Measurements from ENCODE around the gene TOE1. TPM values are rescaled to one million over a fixed set of nuclear protein-coding genes. Genes with fewer than 3 reads are reported as not detected.

TOE1 gene
- polyA plus RNA-seq, 3 donors: 3.9 to 8.1 (median 5.8) TPM

DNA sequence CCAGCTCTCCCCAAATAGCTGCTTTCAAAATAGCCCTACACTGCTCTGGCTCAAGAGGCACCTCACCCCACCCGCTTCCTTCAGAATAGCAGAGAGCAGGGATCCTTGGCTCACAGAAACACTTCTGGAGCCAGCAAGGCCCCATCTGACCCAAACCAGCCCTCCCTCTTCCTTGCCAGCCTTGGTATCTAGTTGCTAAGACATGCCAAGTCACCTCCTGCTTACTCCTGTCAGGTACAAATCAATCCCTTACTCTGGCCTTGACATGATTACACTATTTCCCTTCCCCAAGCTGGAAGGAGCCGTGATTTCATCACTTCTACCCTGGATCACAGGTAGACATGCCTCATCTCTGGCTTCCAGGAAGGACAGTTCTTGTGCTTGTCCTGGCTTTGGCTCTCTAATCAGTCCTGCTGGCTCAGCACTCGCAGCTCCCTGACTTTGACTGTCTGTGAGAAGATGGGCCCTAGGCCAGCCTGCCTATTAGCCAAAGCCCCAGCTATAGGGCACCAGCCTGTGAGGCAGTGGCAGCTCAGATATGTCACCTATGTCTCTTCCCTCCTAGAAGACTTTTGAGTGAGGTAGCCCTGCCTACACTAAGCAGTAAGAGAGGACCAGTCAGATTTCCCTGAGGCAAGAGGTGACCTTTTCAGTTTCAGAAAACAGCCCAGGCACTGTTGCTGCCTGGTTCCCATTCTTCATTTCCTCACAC is 9.2 kb downstream of the TOE1 start:
- Mint-ChIP-seq H3K4me1 (no peaks in the 10 kb centered on the region), H3K36me3 (peaks cover 29 to 39% of the 10 kb centered on the region in 2 donors), H3K9me3 (no peaks in the 10 kb centered on the region), H3K27ac (no peak overlapping the region), H3K27me3 (ENCODE audit: low read depth in 3 of 3) (peaks cover 0 to 1% (median 0%) of the 10 kb centered on the region in 3 donors), H3K4me3 (no peak overlapping the region)
- Histone ChIP-seq H3K36me3 (replicated peaks in 1 of 2; ENCODE audit: control insufficient read depth in 1 of 2, insufficient read depth in 2 of 2, low read length in 2 of 2) (peaks cover 22 to 36% of the 10 kb centered on the region in 2 donors), H3K4me2 (replicated peaks; ENCODE audit: extremely low read depth, low read length, poor library complexity, severe bottlenecking) (no peak overlapping the region), H3K79me2 (ENCODE audit: insufficient read depth, low read length) (no peaks in the 10 kb centered on the region), H2AFZ (ENCODE audit: insufficient read depth, low read depth, low read length, poor library complexity, severe bottlenecking) (no peak overlapping the region), H3K4me1 (ENCODE audit: control insufficient read depth in 1 of 2, insufficient read depth in 2 of 2, low read length in 2 of 2) (no peaks in the 10 kb centered on the region), H4K20me1 (ENCODE audit: insufficient read depth, low read length) (no peaks in the 10 kb centered on the region), H3K27me3 (ENCODE audit: control insufficient read depth in 2 of 2, insufficient read depth in 2 of 2, low read length in 2 of 2) (no peaks in the 10 kb centered on the region), H3K27ac (ENCODE audit: low read depth in 1 of 2, low read length in 2 of 2) (no peak overlapping the region), H3K9ac (ENCODE audit: insufficient read depth, low read length, poor library complexity, severe bottlenecking) (no peak overlapping the region), H3K4me3 (replicated peaks in 1 of 3; ENCODE audit: low read depth in 2 of 3, low read length in 3 of 3) (no peak overlapping the region), H3K9me3 (replicated peaks in 1 of 2; ENCODE audit: control insufficient read depth in 1 of 2, insufficient read depth in 1 of 2, low read length in 2 of 2) (no peaks in the 10 kb centered on the region)
- 100% methylated on average over 3 of the region's 3 CpGs for WGBS (ENCODE audit: insufficient coverage)
- TF ChIP-seq, protein P1, sequence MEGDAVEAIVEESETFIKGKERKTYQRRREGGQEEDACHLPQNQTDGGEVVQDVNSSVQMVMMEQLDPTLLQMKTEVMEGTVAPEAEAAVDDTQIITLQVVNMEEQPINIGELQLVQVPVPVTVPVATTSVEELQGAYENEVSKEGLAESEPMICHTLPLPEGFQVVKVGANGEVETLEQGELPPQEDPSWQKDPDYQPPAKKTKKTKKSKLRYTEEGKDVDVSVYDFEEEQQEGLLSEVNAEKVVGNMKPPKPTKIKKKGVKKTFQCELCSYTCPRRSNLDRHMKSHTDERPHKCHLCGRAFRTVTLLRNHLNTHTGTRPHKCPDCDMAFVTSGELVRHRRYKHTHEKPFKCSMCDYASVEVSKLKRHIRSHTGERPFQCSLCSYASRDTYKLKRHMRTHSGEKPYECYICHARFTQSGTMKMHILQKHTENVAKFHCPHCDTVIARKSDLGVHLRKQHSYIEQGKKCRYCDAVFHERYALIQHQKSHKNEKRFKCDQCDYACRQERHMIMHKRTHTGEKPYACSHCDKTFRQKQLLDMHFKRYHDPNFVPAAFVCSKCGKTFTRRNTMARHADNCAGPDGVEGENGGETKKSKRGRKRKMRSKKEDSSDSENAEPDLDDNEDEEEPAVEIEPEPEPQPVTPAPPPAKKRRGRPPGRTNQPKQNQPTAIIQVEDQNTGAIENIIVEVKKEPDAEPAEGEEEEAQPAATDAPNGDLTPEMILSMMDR (IDR thresholded peaks at IDR 0.05): no peak
- intact Hi-C loops (cut with micrococcal nuclease): loop anchor here in 1 of 2 donors (10.0 kb wide), 1 partner anchor 226 kb away; no protein-coding TSS in a partner anchor
- DNase-seq: no peak

DNA sequence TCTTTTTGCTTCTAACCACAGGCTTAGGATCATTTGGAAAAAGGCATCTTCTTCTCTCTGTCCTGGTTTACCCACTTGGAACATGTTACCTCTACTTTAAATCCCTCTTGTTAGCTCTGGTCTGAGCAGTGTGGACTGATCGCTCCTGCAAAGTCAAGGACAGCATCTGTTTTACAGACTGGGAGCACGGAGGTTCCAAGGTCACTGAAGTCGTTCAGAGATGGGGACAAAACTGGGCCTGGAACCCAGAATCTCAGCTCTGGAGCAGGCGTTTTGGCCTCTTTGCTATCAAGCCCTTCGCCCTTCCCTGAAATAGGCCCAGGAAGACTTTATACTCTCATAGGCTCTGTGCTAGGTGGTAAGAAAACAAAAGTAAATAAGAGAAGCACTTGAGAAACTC is 11.5 kb downstream of the TOE1 start:
- 100% methylated on average over 4 of the region's 5 CpGs for WGBS (ENCODE audit: insufficient coverage)
- Histone ChIP-seq H3K27me3 (ENCODE audit: control insufficient read depth in 2 of 2, insufficient read depth in 2 of 2, low read length in 2 of 2) (no peaks in the 10 kb centered on the region), H3K4me3 (replicated peaks in 1 of 3; ENCODE audit: low read depth in 2 of 3, low read length in 3 of 3) (no peak overlapping the region), H3K4me1 (ENCODE audit: control insufficient read depth in 1 of 2, insufficient read depth in 2 of 2, low read length in 2 of 2) (no peaks in the 10 kb centered on the region), H3K9ac (ENCODE audit: insufficient read depth, low read length, poor library complexity, severe bottlenecking) (no peak overlapping the region), H3K9me3 (replicated peaks in 1 of 2; ENCODE audit: control insufficient read depth in 1 of 2, insufficient read depth in 1 of 2, low read length in 2 of 2) (no peaks in the 10 kb centered on the region), H2AFZ (ENCODE audit: insufficient read depth, low read depth, low read length, poor library complexity, severe bottlenecking) (no peak overlapping the region), H4K20me1 (ENCODE audit: insufficient read depth, low read length) (no peaks in the 10 kb centered on the region), H3K4me2 (replicated peaks; ENCODE audit: extremely low read depth, low read length, poor library complexity, severe bottlenecking) (no peak overlapping the region), H3K36me3 (replicated peaks in 1 of 2; ENCODE audit: control insufficient read depth in 1 of 2, insufficient read depth in 2 of 2, low read length in 2 of 2) (peaks cover 6 to 12% of the 10 kb centered on the region in 2 donors), H3K27ac (ENCODE audit: low read depth in 1 of 2, low read length in 2 of 2) (no peak overlapping the region), H3K79me2 (ENCODE audit: insufficient read depth, low read length) (no peaks in the 10 kb centered on the region)
- Mint-ChIP-seq H3K4me1 (no peaks in the 10 kb centered on the region), H3K27ac (no peak overlapping the region), H3K9me3 (no peaks in the 10 kb centered on the region), H3K36me3 (peaks cover 9 to 20% of the 10 kb centered on the region in 2 donors), H3K27me3 (ENCODE audit: low read depth in 3 of 3) (no peaks in the 10 kb centered on the region), H3K4me3 (no peak overlapping the region)
- intact Hi-C loops (cut with micrococcal nuclease): no loop called here
- TF ChIP-seq, protein P1 (IDR thresholded peaks at IDR 0.05): no peak
- no peak for DNase-seq
